Muscle layer of colon (tissue), 2 donors: ENCODE measurements around the gene DNM1L.

ENCODE experiments used
- H3K27ac ChIP-seq: one replicate; pipeline ENCODE4 v1.7.0; 2013; ENCODE audit warnings: low read depth, mild to moderate bottlenecking, low read length, moderate library complexity
- H3K27me3 ChIP-seq, 2 donors: one replicate each; pipeline ENCODE4 v1.7.0; 2013; ENCODE audit warnings: low read length in 2 of 2, mild to moderate bottlenecking in 2 of 2; ENCODE audit not compliant: insufficient read depth in 2 of 2, control insufficient read depth in 1 of 2
- H3K36me3 ChIP-seq: one replicate; pipeline ENCODE4 v1.7.0; 2013; ENCODE audit warnings: mild to moderate bottlenecking, low read length; ENCODE audit not compliant: insufficient read depth
- H3K4me1 ChIP-seq: one replicate; pipeline ENCODE4 v1.7.0; 2013; ENCODE audit warnings: mild to moderate bottlenecking, low read length; ENCODE audit not compliant: insufficient read depth
- H3K4me3 ChIP-seq, 2 donors: one replicate each; pipeline ENCODE4 v1.7.0; 2013; ENCODE audit warnings: low read length in 2 of 2, low read depth in 1 of 2, mild to moderate bottlenecking in 1 of 2, moderate library complexity in 1 of 2
- H3K9ac ChIP-seq: one replicate; pipeline ENCODE4 v1.7.0; 2013; ENCODE audit warnings: low read length
- H3K9me3 ChIP-seq: one replicate; pipeline ENCODE4 v1.7.0; 2013; ENCODE audit warnings: mild to moderate bottlenecking, low read length
- donor health status: abdominal sarcoma.
- donor health status: Adenocarcinoma of cecum.

DNM1L gene

DNA sequence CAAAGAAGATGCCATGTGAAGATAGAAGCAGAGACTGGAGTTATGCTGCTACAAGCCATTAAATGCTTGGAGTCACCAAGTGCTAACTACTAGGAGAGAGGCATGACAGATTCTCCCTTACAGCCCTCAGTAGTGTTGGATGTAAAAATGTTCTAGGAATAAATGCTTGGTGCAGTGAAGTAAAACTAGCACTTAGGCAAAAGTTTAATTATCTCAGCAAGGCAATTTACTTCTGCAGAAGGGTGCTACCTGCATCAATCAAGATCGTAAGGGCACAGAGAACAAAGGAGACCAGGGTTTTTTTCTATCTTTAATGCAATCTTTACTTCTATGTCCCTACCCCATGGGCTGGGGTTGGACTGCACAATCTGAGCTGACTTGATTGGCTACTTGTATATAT, 9.5 kb upstream of the DNM1L start:
- no peaks in the 10 kb centered on the region for H3K4me1 ChIP-seq
- no peaks in the 10 kb centered on the region for H3K9me3 ChIP-seq
- H3K9ac ChIP-seq = no peak overlapping the region
- H3K4me3 ChIP-seq = no peak overlapping the region
- H3K27ac ChIP-seq = no peak overlapping the region
- H3K27me3 ChIP-seq = no peaks in the 10 kb centered on the region
- H3K36me3 ChIP-seq = no peaks in the 10 kb centered on the region

DNA sequence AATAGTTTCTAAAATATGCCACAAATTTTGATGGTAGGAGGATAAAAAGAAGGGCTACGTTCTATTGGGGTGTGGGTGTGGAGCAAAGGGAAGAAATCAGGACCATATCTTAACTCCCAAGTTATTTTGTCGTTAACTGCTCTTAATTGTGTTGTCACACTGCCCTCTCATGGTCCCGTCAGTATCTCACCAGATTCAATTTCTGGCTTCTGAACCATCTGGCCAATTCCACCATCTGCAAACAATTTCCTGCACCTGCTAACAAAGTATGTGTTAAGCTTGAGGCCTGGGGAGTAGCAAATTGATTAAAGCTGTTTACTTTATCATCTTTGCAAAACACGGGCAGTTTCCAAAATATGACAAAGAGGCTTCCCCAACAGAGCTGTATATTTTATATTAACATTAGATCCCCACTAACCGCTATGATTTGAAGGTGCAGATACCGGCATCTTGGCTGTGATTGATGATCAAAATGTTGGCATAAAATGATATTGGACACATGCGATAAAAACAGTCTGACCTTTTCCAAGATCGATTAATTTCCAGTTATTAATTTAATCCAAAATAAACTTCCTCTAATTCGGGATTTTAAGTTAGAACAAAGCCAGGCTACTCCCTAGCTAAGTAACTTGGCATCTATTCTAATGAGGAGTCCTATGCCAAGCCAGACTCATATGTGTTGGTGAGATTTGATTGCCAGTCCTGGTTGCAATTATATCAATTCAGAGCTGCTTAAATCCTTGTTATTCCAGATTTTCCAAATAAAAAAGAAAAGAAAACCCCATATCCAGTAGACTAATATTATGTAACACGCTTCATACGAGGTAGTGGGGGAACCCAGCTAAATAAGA, 6.9 kb upstream of the DNM1L start:
- Histone ChIP-seq H3K4me1 (no peaks in the 10 kb centered on the region), H3K36me3 (no peaks in the 10 kb centered on the region), H3K9ac (no peak overlapping the region), H3K4me3 (no peak overlapping the region), H3K27me3 (no peaks in the 10 kb centered on the region), H3K9me3 (no peaks in the 10 kb centered on the region), H3K27ac (no peak overlapping the region)

DNA sequence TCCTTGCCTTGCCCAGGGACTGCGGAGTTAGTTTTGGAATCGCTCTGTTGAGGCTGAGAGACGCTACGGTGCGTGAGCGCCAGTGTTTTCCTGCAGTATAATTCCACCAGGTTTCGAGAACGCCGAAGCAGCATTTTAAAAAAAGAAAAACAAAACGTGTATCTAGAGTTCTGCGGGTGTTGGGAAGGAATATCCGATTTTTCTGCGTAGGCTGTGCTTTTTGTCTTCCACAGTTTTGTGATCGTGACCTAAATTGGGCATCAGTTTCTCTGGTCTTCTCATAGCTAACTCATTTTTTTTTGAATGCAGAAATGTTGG, 778 bp downstream of the DNM1L start:
- Histone ChIP-seq H3K27ac (peak overlapping the region; percentile 96), H3K4me1 (peaks cover 10% of the 10 kb centered on the region), H3K36me3 (no peaks in the 10 kb centered on the region), H3K27me3 (no peaks in the 10 kb centered on the region), H3K9ac (peak overlapping the region; percentile 84), H3K9me3 (no peaks in the 10 kb centered on the region), H3K4me3 (peak overlapping the region; percentile 79 to 81)

DNA sequence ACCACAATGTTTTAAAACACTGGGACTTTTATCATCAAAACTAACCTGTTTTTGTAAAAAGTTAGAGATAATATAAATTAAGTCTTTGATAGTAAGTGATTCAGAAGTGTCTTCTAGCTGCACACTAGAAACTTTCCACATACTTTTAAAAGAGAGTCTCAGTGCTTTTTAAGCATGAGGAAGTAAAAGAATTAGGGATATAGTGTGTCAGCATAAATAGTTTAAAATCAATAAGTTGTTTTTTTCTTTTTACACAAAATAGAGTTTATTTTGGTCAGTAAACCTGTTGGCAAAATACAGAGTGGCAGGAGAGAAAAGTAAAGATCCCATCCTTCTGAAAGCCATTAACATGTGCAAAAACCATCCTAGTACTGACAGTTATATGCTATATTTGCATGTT, 1.7 kb downstream of the DNM1L start:
- H3K27ac ChIP-seq = peak overlapping the region; percentile 96
- no peaks in the 10 kb centered on the region for H3K9me3 ChIP-seq
- H3K27me3 ChIP-seq = no peaks in the 10 kb centered on the region
- no peaks in the 10 kb centered on the region for H3K36me3 ChIP-seq
- H3K4me1 ChIP-seq = peaks cover 10% of the 10 kb centered on the region
- H3K4me3 ChIP-seq = peak overlapping the region in 1 of 2 donors; percentile 79
- H3K9ac ChIP-seq = peak overlapping the region; percentile 84

DNA sequence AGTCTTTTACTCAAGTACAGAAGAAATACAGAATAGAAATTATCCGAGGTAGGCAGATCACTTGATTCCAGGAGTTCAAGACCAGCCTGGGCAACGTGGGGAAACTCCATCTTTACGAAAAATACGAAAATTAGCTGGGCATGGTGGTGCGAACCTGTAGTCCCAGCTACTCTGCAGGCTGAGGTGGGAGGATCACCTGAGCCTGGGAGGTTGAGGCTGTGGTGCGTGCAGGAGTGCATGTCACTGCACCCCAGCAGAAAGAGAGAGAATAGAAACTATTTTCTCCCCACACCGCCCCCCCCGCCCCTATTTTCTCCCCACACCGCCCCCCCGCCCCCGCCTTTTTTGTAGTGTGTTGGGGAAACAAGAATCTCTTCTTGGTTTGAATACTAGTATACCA, 2.2 kb downstream of the DNM1L start:
- Histone ChIP-seq H3K27me3 (no peaks in the 10 kb centered on the region), H3K36me3 (no peaks in the 10 kb centered on the region), H3K9ac (no peak overlapping the region), H3K9me3 (no peaks in the 10 kb centered on the region), H3K4me1 (peaks cover 10% of the 10 kb centered on the region), H3K4me3 (no peak overlapping the region), H3K27ac (peak overlapping the region; percentile 30)

DNA sequence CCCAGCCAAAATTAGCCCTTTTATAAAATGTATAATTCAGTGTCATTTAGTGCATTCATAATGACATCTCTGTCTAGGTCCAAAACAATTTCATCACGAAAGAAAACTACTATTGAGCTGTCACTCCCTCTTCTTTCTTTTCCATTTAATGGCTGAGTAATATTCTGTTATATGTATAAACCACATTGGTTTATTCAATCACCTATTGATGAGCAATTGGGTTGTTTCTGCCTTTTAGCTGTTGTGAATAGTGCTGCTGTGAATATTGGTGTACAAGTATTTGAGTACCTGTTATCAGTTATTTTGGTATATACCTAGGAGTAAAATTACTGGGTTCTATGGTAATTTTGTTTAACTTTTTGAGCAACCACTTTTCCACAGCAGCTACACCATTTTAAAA, 7.2 kb downstream of the DNM1L start:
- Histone ChIP-seq H3K36me3 (no peaks in the 10 kb centered on the region), H3K9ac (no peak overlapping the region), H3K4me3 (no peak overlapping the region), H3K27me3 (no peaks in the 10 kb centered on the region), H3K4me1 (no peaks in the 10 kb centered on the region), H3K9me3 (no peaks in the 10 kb centered on the region), H3K27ac (no peak overlapping the region)

DNA sequence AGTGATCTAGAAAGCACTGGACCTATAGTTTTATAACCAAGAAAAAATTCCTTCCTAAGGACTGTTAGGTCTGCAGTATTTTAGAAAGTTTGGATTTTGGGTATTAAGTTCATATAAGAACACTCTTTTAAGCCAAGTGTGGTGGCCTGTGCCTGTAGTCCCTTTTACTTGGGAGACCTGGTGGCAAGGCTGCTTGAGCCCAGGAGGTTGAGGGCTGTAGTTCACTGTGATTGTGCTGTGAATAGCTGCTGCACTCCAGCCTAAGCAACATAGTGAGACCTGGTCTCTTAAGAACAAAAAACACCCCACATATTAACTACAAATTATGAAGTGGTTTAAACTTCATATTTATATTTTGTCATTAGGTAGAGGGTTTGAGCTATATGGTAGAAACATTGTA, 9.7 kb downstream of the DNM1L start:
- Histone ChIP-seq H3K27me3 (no peaks in the 10 kb centered on the region), H3K4me1 (no peaks in the 10 kb centered on the region), H3K27ac (no peak overlapping the region), H3K9me3 (no peaks in the 10 kb centered on the region), H3K4me3 (no peak overlapping the region), H3K36me3 (no peaks in the 10 kb centered on the region), H3K9ac (no peak overlapping the region)

DNA sequence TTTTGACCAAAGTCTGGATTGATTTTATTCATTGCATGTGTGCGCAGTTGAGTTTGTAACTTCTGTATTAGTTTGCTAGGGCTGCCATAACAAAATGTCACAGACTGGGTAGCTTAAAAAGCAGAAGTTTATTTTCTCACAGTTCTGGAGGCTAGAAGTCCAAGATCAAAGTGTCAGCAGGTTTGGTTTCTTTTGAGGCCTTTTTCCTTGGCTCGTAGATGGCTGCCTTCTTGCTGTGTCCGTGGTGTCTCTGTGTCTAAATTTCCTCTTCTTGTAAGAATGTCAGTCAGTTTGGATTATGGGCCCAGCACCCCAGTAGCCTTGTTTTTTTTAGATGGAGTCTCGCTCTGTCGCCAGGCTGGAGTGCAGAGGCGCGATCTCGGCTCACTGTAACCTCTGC, 11.8 kb downstream of the DNM1L start:
- no peak overlapping the region for H3K27ac ChIP-seq
- no peak overlapping the region for H3K9ac ChIP-seq
- H3K4me3 ChIP-seq = no peak overlapping the region
- peaks cover 4% of the 10 kb centered on the region for H3K36me3 ChIP-seq
- no peaks in the 10 kb centered on the region for H3K4me1 ChIP-seq
- no peaks in the 10 kb centered on the region for H3K9me3 ChIP-seq
- H3K27me3 ChIP-seq = no peaks in the 10 kb centered on the region

DNA sequence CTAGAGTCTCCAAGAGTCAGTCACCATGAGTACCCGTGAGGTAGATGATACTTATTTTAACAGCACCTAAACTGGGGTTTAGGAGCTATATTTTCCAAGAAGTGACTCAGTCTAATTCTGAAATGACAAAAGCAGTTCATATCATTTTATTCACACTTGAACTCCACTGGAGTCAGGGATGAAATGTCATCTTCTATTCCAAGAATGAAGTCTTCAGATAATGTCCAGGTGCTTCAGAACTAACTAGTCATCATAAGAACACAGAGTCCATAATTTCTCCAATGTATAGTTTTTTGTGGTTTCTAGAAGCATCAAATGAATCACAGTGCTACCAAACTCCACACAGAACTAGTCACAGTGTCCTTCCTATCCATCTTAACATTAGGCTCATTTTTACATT, 13.3 kb downstream of the DNM1L start:
- Histone ChIP-seq H3K9ac (no peak overlapping the region), H3K4me1 (no peaks in the 10 kb centered on the region), H3K27me3 (no peaks in the 10 kb centered on the region), H3K27ac (no peak overlapping the region), H3K4me3 (no peak overlapping the region), H3K9me3 (no peaks in the 10 kb centered on the region), H3K36me3 (peaks cover 4% of the 10 kb centered on the region)

DNA sequence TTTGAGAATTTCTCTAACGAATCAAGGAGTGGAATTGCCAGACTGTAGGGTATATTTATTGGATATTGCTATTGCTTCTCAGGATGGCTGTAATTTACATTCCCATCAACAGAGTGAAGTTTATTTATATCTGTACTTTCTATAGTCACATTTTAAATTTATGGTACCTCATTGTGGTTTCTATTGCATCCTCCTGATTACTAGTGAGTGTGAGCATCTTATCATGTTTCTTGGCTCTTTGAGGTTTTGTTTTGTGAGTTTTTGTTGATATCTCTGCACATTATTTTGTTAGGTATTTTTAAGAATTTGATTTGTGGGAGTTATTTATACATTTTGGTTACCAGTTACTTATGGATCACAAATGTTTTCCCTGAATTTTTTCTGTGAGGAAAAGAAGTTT, 13.9 kb downstream of the DNM1L start:
- Histone ChIP-seq H3K9ac (no peak overlapping the region), H3K9me3 (no peaks in the 10 kb centered on the region), H3K4me3 (no peak overlapping the region), H3K36me3 (peaks cover 4% of the 10 kb centered on the region), H3K4me1 (no peaks in the 10 kb centered on the region), H3K27me3 (no peaks in the 10 kb centered on the region), H3K27ac (no peak overlapping the region)

DNA sequence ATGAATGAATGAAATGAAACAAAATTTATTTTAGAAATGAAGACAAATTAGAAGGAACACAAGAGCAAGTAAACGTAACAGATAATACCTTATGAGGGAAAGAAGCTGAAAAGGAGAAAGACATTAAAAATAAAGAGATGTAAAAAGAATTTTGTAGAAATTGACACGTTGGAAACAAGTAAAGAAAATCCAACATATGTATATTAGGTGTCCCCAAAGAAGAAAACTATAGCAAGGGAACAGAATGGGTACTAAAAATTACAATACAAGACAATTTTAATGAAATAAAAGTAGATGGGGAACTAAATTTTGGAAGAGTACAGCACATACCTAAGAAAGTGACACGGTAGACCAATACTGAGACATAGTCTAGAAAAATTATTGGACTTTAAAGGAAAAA, 16.7 kb downstream of the DNM1L start:
- H3K27ac ChIP-seq = no peak overlapping the region
- no peak overlapping the region for H3K4me3 ChIP-seq
- peaks cover 4% of the 10 kb centered on the region for H3K36me3 ChIP-seq
- H3K27me3 ChIP-seq = no peaks in the 10 kb centered on the region
- no peaks in the 10 kb centered on the region for H3K9me3 ChIP-seq
- no peaks in the 10 kb centered on the region for H3K4me1 ChIP-seq
- H3K9ac ChIP-seq = no peak overlapping the region

DNA sequence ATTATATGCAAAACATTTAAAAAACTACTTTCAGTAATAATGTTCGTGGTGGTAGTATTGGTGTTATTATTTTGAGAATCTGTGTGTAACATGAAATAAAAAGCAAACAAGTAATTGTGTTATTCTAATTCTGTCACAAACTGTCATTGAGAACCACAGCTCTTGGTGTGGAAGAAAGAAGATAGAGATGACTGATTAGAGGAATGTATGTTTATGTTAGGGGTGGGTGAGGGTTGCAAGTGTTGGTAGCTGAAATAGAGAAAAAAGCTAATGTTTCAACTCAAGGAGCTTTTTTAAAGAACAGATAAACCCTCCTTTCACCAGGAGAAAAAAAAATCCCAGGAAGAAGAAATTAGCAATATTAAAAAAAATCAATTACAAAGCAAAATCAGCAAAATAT, 18.3 kb downstream of the DNM1L start:
- H3K4me1 ChIP-seq = no peaks in the 10 kb centered on the region
- no peak overlapping the region for H3K9ac ChIP-seq
- H3K36me3 ChIP-seq = peaks cover 5% of the 10 kb centered on the region
- no peak overlapping the region for H3K4me3 ChIP-seq
- no peaks in the 10 kb centered on the region for H3K9me3 ChIP-seq
- H3K27me3 ChIP-seq = no peaks in the 10 kb centered on the region
- H3K27ac ChIP-seq = no peak overlapping the region
